GM12891 (cell line): ENCODE measurements around the gene ARRDC5.

Experiments
- DNase-seq: peaks from one replicate; pipeline ENCODE4 v3.0.0; 2011; ENCODE audit warnings: low spot score; ENCODE audit not compliant: insufficient read length
- FAIRE-seq: peaks from 2 replicates; lab custom pipeline; 2011; peaks lifted over from hg19 to GRCh38; lab: Jason Lieb, UNC
- PAX5 ChIP-seq: IDR thresholded peaks from 2 replicates; pipeline ENCODE4 v1.6.1; 2011; ENCODE audit warnings: low read length, moderate library complexity, mild to moderate bottlenecking; ENCODE audit not compliant: insufficient read depth, severe bottlenecking
- POLR2A ChIP-seq: IDR thresholded peaks from 2 replicates; pipeline ENCODE4 v1.6.1; 2011; ENCODE audit warnings: low read depth, low read length, control low read depth
- POLR2AphosphoS5 ChIP-seq: IDR thresholded peaks from 2 replicates; pipeline ENCODE4 v1.6.1; 2011; ENCODE audit warnings: low read depth, low read length, control low read depth
- POU2F2 ChIP-seq: IDR thresholded peaks from 2 replicates; pipeline ENCODE4 v1.6.1; 2011; ENCODE audit warnings: low read depth, mild to moderate bottlenecking, control low read depth, low read length, moderate library complexity
- SPI1 ChIP-seq: IDR thresholded peaks from 2 replicates; pipeline ENCODE4 v1.6.1; 2011; ENCODE audit warnings: low read depth, low read length, control low read depth
- TAF1 ChIP-seq: IDR thresholded peaks from 2 replicates; pipeline ENCODE4 v1.6.1; 2011; ENCODE audit warnings: low read depth, low read length, control low read depth

Gene ARRDC5

DNA sequence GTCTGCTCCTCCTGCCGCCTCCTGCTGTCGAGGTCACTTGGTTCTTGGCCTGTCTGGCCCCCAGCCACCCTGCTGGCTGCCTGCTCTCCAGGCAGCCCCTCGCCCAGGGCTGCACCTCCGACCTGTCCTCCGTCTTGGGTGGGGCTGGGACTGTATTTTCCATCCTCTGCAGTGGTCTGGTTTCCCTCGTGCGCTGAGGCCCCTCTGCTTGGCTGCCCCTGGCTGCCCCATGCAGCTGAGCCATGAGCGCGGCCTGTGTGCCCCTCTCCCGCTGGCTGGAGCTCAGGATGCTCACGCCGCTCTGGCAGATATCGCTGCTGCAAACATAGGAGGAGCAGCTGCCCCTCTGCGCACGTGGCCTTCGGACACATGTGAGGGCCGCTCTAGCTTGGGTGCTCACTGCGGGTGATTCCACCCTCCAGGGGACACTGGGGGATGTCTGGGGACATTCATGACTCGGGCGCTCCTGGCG lies 20.6 kb upstream of the ARRDC5 start:
- DNase-seq = no peak
- TF ChIP-seq TAF1 (no peak), POLR2AphosphoS5 (0 out of 2 replicates have a peak, but pooled peaks have one; percentile 20), POLR2A (no peak), POU2F2 (no peak), SPI1 (no peak), PAX5 (no peak)
- no peak for FAIRE-seq

DNA sequence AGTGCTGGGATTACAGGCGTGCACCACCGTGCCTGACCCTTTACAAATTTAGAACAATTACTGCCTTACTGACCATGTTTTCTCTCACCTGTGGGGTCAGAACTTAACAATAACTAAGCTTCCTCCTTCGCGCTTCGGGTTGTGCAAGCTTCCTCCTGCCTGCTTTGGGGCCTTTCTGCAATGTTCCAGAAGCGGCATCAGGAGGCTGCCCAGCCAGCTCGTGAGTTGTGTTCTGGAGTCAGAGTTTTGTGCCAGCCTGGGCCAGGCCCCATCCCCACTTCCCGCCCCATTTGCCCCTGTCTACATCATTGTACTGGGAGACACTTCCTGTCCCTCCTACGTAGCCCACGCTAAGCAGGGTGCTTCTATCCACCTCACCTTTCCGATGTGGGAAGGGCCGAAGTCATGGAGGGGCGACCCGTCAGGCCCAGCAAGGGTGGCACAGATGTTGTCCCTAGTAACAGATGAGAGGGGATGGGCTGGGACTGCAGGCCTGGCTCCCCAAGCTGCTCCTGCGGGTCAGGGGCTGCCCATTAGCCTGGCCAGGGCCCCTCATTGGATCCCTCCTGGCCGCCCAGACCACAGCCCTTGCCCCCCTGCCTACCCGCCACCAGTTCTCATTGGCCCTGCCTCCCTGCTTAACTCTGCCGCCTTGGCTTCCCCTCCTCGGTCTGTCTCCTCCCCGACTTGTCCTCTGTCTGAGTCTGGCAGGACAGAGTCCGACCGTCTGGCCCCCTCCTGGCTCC lies 20.0 kb upstream of the ARRDC5 start:
- DNase-seq (no peak), FAIRE-seq (no peak)
- TF ChIP-seq SPI1 = no peak
- TF ChIP-seq PAX5 = no peak
- TF ChIP-seq POU2F2 = no peak
- no peak for TF ChIP-seq TAF1
- TF ChIP-seq POLR2AphosphoS5 = no peak
- TF ChIP-seq POLR2A = no peak

DNA sequence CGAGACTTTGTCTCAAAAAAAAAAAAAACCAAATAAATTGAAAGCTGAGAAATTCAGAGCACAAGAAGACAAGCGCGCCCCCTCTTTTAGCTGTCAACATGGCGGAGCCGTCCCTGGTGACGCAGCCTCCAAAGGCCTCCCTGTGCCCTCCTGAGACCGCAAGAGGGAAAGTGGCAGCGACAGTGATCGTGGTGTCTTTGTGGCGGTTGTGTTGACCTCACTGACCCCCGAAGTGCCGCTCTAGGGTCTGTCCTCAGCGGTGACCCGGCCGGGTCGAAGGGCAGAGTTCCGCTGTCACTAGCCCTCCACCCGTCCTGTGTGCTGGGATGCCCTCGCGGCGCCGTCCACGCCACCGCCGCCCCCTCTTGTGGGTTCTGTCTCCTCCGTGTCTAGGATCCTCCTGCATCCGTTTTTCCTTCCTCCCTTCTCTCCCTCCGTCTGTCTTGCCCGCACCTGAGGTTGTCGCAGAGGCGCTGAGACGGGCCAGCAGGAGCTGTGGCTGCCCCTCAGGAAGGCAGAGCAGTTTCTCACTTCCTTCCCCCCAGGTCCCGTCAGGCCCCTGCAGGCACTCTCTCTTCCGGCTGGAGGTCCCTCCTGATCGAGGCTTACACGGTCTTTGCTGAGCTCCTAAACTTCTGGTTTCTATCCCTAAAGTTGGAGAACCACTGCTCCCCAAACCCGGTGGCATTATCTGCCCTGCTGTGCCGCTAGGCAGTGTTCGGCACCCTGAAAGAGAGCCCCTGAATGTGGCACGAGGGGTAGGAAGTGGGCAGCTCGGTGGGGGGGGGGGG lies 13.8 kb upstream of the ARRDC5 start:
- TF ChIP-seq POU2F2 = no peak
- TF ChIP-seq TAF1 = 0 out of 2 replicates have a peak, but pooled peaks have one; percentile 45
- TF ChIP-seq SPI1 = peak; percentile 85
- peak; percentile 54; the same call in 1 of the 2 replicates for TF ChIP-seq POLR2A
- TF ChIP-seq POLR2AphosphoS5 = peak; percentile 59
- FAIRE-seq (peak; percentile 86), DNase-seq (peak; percentile 61)

GRCh38 chr19:4914736-4915501 lies 12.2 kb upstream of the ARRDC5 start:
- FAIRE-seq (peak; percentile 48), DNase-seq (no peak)
- TF ChIP-seq POLR2AphosphoS5 = no peak
- no peak for TF ChIP-seq SPI1
- no peak for TF ChIP-seq POU2F2
- 0 out of 2 replicates have a peak, but pooled peaks have one; percentile 15 for TF ChIP-seq POLR2A
- no peak for TF ChIP-seq PAX5
- no peak for TF ChIP-seq TAF1

DNA sequence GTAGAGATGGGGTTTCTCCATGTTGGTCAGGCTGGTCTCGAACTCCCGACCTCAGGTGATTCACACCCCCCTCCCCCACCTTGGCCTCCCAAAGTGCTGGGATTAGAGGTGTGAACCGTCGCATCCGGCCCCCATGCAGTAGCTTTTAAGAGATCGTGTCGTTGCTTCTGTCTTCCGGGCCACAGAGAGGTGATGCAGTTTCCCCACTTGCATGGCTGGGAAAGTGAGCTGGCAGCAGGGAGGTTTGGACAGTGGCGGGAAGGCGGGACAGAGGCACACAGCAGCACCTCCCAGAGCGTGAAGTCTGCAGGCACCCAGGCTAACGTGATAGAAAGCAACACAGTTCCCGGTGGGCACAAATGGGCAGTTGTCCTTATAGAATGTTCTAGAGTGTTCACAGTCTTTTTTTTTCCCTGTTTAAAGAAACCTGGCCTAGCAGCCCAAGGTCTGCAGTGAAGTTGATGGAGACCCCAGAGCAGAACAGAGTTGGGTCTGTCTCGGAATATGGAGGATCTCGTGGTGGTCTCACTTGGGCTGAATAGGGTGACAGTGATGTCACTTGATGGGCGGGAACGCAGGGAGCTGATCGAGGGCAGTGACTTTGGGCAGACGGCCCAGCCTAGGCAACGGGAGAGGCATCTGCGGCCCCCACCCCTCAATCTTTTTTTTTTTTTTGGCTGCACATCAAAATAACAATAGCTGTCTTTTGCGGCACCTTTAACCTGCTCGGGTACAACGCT lies 11.5 kb upstream of the ARRDC5 start:
- TF ChIP-seq SPI1 (no peak), POLR2AphosphoS5 (no peak), PAX5 (no peak), POU2F2 (no peak), TAF1 (no peak), POLR2A (no peak; the same call in 1 of the 2 replicates)
- FAIRE-seq (no peak), DNase-seq (no peak)

GRCh38 chr19:4911786-4912672 lies 9.3 kb upstream of the ARRDC5 start:
- FAIRE-seq = peak; percentile 90
- TF ChIP-seq POLR2A (no peak), POLR2AphosphoS5 (no peak), PAX5 (no peak), SPI1 (no peak), POU2F2 (no peak), TAF1 (no peak)
- no peak for DNase-seq

GRCh38 chr19:4911314-4911713 lies 8.6 kb upstream of the ARRDC5 start:
- DNase-seq = no peak
- FAIRE-seq = no peak
- TF ChIP-seq POU2F2 (no peak), POLR2AphosphoS5 (no peak), SPI1 (no peak), POLR2A (no peak), PAX5 (no peak), TAF1 (no peak)
